Cardiac muscle cell (in vitro differentiated cells and primary cell): ENCODE results near the gene OPN4. TPM values are rescaled to one million over a fixed set of nuclear protein-coding genes. Genes with fewer than 3 reads are reported as not detected.

Experiments
- DNase-seq, 2 donors: peaks; one replicate each; pipeline versions ENCODE4 v3.0.0 to v3.0.0-alpha.2; 2010 to 2017; ENCODE audit warnings: low read depth in 1 of 2, low spot score in 1 of 2
- H3K27ac ChIP-seq: fragments of 200-600 bp; sonication (generic); 2 replicates; pipeline ENCODE4 v1.5.1; 2016
- H3K27me3 ChIP-seq: fragments of 200-600 bp; sonication (generic); 2 replicates; pipeline ENCODE4 v1.6.0; 2016; ENCODE audit warnings: control low read depth
- H3K36me3 ChIP-seq: fragments of 200-600 bp; sonication (generic); 2 replicates; pipeline ENCODE4 v1.5.1; 2016; ENCODE audit warnings: control low read depth
- H3K4me1 ChIP-seq: fragments of 200-600 bp; sonication (generic); 2 replicates; pipeline ENCODE4 v1.8.1; 2017; ENCODE audit warnings: low read depth, mild to moderate bottlenecking, mixed run types
- H3K4me3 ChIP-seq: fragments of 200-600 bp; sonication (generic); 2 replicates; pipeline ENCODE4 v1.5.1; 2016; ENCODE audit warnings: mild to moderate bottlenecking
- H3K9me3 ChIP-seq: fragments of 200-600 bp; sonication (generic); 2 replicates; pipeline ENCODE4 v1.5.1; 2017; ENCODE audit warnings: low read depth, mild to moderate bottlenecking, control low read depth
- CTCF ChIP-seq: IDR thresholded peaks from 2 replicates; pipeline ENCODE4 v1.5.1; 2012; ENCODE audit warnings: low read depth, mild to moderate bottlenecking, low read length
- polyA plus RNA-seq: library from polyadenylated mRNA; unstranded; fragments of >200 nt; fragmentation: Nextera tagmentation; extraction: Ambion mirVana; gene quantifications from 2 replicates; pipeline ENCODE4 v1.2.1, GENCODE V29; 2016
- total RNA-seq: library from RNA; depleted of rRNA; stranded (reverse); fragments of >200 nt; gene quantifications from 2 replicates; pipeline ENCODE4 v1.2.3, GENCODE V29; 2016

Gene OPN4
- total and polyA plus RNA-seq, 2 experiments from 2014 or later, result 0.18 TPM; not detected in 1

- peak overlapping the region; percentile 57 for H3K27ac ChIP-seq
- no peaks in the 10 kb centered on the region for H3K9me3 ChIP-seq
- no peaks in the 10 kb centered on the region for H3K27me3 ChIP-seq
- TF ChIP-seq CTCF, result no peak
- H3K4me3 ChIP-seq, result no peak overlapping the region
- no peaks in the 10 kb centered on the region for H3K36me3 ChIP-seq
- H3K4me1 ChIP-seq, result peaks cover 34% of the 10 kb centered on the region
- DNase-seq, result no peak
These were observed 21.4 kb upstream of the OPN4 start for GRCh38 chr10:86632951-86633350.

GRCh38 chr10:86635402-86635801, 18.9 kb upstream of the OPN4 start:
- no peak for TF ChIP-seq CTCF
- peaks cover 25% of the 10 kb centered on the region for H3K4me1 ChIP-seq
- H3K36me3 ChIP-seq, result no peaks in the 10 kb centered on the region
- peak in 1 of 2 donors; percentile 55 for DNase-seq
- no peaks in the 10 kb centered on the region for H3K9me3 ChIP-seq
- H3K27me3 ChIP-seq, result no peaks in the 10 kb centered on the region
- no peak overlapping the region for H3K4me3 ChIP-seq
- H3K27ac ChIP-seq, result no peak overlapping the region

GRCh38 chr10:86636311-86636710, 18.0 kb upstream of the OPN4 start:
- no peak for DNase-seq
- TF ChIP-seq CTCF, result no peak

GRCh38 chr10:86642021-86642420, 12.3 kb upstream of the OPN4 start:
- H3K9me3 ChIP-seq, result no peaks in the 10 kb centered on the region
- H3K4me3 ChIP-seq, result no peak overlapping the region
- DNase-seq, result no peak
- H3K36me3 ChIP-seq, result no peaks in the 10 kb centered on the region
- no peak overlapping the region for H3K27ac ChIP-seq
- no peaks in the 10 kb centered on the region for H3K27me3 ChIP-seq
- TF ChIP-seq CTCF, result no peak
- peaks cover 11% of the 10 kb centered on the region for H3K4me1 ChIP-seq

More at GRCh38 chr10:86636311-86636710, 18.0 kb upstream of the OPN4 start:
- Histone ChIP-seq H3K9me3 (no peaks in the 10 kb centered on the region), H3K4me3 (no peak overlapping the region), H3K4me1 (peaks cover 16% of the 10 kb centered on the region), H3K27me3 (no peaks in the 10 kb centered on the region), H3K36me3 (no peaks in the 10 kb centered on the region), H3K27ac (no peak overlapping the region)

GRCh38 chr10:86642499-86642898, 11.8 kb upstream of the OPN4 start:
- no peak for DNase-seq
- Histone ChIP-seq H3K4me3 (no peak overlapping the region), H3K4me1 (peaks cover 11% of the 10 kb centered on the region), H3K9me3 (no peaks in the 10 kb centered on the region), H3K27ac (no peak overlapping the region), H3K36me3 (no peaks in the 10 kb centered on the region), H3K27me3 (no peaks in the 10 kb centered on the region)
- TF ChIP-seq CTCF, result no peak
